ENCODE data around the gene AEN. TPM values are rescaled to one million over a fixed set of nuclear protein-coding genes. Genes with fewer than 3 reads are reported as not detected.

Gene AEN
- total RNA-seq, 1 experiment from 2014 or later, result 59.0 TPM

DNA sequence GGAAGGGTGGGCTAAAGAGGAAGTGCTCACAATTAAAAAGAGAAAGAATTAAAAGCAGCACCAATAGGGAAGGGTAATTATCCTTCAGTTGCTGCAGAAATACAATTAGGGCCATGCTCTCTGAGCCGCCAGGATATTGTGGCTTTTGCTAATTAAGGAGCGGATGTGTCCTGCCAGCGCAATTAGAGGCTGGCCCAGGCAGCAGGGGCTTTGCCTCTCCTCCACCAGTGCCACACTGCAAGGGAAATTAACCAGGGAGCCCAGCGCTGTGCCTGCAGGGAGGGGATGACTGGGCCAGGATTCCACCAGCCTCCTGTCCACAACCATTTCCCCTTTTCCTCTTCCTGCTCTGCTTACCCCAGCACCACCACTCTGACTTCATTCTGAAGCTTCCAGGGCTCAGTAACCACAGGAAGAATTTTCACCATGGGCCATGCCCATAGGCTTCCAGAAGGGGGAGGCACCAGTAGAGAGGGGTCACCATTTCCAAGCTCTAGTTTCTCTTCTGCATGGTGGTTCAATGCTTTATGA, 10.4 kb upstream of the AEN start:
- no peak for DNase-seq (ENCODE audit: low read depth)
- in situ Hi-C loops (cut with HindIII; ENCODE audit: low pct_unique_long_range_greater_than_20kb, low sequenced_read_pairs), result no loop called here

DNA sequence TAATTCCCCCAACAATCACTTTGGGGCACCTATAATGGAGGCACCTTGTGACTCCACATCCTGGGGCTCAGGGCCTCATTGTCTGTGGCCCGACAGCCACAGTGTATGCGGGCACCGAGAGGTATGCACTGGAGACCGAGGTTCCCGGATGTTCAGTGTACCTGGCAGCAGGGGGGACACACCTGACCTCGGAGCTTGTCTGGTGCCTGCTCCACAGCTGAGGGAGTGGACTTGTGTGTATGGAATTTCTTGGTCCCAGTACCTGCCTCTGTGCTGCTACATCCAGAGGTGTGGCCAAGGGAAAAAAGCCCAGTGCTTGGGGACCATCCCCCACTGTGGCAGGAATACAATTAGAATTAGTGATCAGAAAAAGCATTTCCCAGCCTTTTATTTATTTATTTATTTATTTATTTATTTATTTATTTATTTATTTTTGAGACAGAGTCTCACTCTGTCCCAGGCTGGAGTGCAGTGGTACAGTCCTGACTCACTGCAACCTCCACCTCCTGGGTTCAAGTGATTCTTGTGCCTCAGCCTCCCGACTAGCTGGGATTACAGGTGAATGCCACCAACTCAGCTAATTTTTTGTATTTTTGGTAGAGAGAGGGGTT, 8.8 kb upstream of the AEN start:
- in situ Hi-C loops (cut with HindIII; ENCODE audit: low pct_unique_long_range_greater_than_20kb, low sequenced_read_pairs), result no loop called here
- no peak for DNase-seq (ENCODE audit: low read depth)

DNA sequence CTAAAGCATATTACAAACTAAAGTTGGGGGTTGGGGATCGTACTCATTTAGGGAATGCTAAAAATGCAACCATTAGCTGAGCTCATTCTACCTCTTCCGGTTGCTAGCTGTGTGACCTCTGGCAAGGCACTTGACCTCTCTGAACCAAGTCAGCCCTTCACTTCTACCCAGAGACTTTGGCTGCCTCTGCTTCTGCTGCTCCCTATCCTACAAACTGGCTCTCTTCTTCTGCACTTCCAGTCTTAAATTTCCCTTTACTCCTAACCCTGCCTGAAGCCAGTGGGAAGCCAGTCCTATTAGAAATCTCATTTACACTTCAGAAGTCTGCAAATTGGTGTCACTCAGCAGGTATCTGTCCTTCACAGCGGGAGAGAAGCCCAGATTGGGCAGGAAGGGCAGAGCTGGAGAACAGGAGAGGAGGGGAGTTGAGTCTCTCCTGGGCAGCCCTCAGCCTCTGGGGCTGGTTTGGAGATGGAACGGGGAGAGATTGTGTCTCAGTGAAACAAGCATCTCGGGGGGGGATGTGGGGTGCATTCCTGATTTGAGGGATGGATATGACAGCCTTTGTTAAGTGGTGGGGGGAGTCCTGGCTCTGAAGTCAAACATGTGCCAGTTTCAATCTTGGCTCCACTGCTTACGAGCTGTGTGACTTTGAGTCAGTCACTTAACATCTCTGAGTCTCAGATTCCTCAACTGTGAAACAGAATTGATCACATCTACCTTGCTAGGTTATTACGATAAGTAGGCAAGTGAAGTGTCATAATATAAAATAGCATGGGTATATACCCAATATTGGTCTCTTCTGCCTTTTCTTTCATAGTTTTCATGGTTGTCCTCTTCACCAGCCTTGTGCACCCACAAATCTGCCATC, 7.8 kb upstream of the AEN start:
- no peak for DNase-seq (ENCODE audit: low read depth)
- in situ Hi-C loops (cut with HindIII; ENCODE audit: low pct_unique_long_range_greater_than_20kb, low sequenced_read_pairs), result no loop called here

DNA sequence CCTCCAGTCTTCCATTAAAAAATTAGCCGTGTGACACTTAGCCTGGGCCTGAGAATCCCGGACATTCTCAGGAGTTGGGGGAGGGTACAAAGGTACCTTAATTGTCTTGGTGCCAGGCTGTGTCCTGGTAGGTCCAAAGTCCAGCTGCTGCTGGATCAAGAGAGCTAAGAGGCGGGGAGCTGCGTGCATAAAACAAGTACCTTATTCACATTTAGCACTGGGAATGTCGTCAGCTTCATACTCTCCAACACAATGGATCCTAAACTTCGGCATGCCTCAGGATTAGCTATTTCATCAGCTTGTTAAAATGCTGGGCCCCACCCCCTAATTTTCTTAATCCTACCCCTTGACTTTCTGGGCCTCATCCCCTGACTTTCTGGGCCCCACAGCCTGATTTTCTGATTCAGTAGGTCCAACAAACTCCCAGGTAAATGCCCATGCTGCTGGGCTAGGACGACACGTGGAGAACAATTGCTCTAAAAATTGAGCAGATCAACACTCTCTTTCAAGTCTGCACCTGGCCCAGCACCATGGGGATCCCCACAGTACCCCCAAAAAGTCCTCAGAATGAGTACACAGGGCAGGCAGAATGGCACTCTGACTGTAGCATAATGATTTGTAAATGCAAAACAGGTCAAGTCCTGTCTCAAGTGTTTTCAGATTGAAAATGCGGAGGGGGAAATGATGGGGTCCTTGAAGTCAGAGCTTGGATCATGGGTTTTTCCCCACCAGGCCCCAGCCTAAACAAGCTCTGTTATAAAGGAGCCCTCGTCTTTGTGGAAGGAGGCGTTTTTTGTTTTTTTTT, 5.6 kb upstream of the AEN start:
- no peak for DNase-seq (ENCODE audit: low read depth)
- in situ Hi-C loops (cut with HindIII; ENCODE audit: low pct_unique_long_range_greater_than_20kb, low sequenced_read_pairs), result no loop called here

DNA sequence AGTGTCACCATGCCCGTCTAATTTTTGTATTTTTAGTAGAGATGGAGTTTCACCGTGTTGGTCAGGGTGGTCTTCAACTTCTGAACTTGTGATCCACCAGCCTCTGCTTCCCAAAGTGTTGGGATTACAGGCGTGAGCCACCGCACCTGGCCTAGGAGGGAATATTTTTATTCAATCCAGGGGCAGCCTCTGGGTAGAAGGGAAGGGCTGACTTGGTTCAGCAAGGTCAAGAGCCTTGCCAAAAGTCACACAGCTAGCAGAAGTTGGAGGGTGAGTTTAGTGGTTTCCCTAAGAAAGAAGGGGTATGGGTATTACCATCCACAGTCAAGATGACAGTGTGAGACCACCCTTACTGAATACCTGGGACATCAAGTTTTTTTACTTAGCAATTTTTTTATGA, 4.9 kb upstream of the AEN start:
- in situ Hi-C loops (cut with HindIII; ENCODE audit: low pct_unique_long_range_greater_than_20kb, low sequenced_read_pairs), result no loop called here
- DNase-seq (ENCODE audit: low read depth), result no peak

DNA sequence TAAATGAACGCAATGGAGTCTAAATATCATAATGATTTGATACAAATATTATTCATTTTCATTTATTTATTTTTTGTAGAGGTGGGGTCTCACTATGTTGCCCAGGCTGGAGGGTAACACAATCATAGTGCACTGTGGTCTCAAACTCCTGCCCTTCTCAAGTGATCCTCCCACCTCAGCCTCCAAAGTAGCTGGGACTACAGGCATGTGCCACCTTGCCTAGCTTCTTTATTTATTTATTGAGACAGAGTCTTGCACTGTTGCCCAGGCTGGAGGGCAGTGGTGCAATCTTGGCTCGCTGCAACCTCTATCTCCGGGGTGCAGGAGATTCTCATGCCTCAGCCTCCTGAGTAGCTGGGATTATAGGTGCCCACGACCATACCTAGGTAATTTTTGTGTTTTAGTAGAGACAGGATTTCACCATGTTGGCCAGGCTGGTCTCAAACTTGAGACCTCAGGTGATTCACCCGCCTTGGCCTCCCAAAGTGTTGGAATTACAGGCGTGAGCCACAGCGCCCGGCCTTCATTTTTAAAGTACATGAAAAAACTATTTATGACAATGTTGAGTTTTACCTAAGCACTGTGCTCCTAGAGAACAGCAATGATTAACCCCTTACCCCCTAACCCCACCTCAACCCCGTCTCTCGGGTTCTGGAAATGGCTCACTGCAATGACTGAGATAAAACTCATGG, 4.0 kb upstream of the AEN start:
- in situ Hi-C loops (cut with HindIII; ENCODE audit: low pct_unique_long_range_greater_than_20kb, low sequenced_read_pairs), result no loop called here
- DNase-seq (ENCODE audit: low read depth), result no peak

DNA sequence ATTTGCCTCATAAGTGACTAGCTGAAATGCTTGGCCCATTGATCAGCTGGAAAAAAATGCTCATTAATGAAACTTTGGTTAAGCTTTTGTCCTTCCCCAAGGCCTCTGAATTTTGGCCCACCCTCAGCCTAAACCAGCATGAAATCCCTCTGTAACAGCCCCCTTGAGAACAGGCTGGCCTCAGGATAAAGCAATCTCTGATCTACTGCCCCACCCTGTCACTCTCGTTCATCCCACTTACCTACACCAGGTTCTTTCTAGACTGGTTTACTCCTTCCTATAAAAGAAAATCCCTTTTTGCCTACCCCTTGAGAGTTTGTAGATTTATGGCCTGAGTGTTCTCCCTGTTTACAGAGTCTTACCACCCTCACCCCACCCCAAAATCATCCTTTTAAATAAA, 3.4 kb upstream of the AEN start:
- no peak for DNase-seq (ENCODE audit: low read depth)
- in situ Hi-C loops (cut with HindIII; ENCODE audit: low pct_unique_long_range_greater_than_20kb, low sequenced_read_pairs), result no loop called here

DNA sequence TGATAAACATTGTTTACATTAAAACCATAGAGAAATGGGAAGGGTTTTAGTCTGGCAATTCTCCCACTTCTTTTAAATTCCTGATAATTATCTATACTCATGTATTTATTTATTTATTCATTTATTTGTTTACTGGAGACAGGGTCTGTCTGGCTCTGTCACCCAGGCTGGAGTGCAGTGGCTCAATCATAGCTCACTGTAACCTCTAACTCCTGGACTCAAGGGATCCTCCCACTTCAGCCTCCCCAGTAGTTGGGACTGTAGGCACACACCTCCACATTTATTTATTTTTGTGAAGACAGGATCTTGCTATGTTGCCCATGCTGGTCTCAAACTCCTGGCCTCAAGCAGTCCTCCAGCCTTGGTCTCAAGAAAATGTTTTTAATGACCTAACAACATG, 2.5 kb upstream of the AEN start:
- DNase-seq (ENCODE audit: low read depth), result no peak
- in situ Hi-C loops (cut with HindIII; ENCODE audit: low pct_unique_long_range_greater_than_20kb, low sequenced_read_pairs), result no loop called here

DNA sequence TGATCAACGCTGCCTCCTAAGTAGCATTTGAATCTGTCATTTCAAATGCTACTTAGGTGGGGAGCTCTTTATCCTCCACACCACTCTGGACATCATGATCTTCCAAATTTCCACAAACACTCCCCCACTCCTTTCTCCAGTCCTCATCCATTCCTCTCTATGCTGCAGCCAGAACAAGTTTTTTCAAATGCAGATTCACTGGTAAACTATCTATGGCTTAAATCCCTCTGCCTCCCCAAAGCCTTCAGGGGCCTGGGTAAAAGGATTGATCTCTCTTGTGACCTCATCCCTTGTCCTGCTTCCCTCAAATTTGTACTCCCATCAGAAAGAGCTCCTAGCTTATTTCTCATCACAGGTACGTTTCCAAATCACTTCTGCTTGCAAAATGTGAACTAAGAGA, 1.3 kb upstream of the AEN start:
- in situ Hi-C loops (cut with HindIII; ENCODE audit: low pct_unique_long_range_greater_than_20kb, low sequenced_read_pairs), result no loop called here
- DNase-seq (ENCODE audit: low read depth), result no peak

DNA sequence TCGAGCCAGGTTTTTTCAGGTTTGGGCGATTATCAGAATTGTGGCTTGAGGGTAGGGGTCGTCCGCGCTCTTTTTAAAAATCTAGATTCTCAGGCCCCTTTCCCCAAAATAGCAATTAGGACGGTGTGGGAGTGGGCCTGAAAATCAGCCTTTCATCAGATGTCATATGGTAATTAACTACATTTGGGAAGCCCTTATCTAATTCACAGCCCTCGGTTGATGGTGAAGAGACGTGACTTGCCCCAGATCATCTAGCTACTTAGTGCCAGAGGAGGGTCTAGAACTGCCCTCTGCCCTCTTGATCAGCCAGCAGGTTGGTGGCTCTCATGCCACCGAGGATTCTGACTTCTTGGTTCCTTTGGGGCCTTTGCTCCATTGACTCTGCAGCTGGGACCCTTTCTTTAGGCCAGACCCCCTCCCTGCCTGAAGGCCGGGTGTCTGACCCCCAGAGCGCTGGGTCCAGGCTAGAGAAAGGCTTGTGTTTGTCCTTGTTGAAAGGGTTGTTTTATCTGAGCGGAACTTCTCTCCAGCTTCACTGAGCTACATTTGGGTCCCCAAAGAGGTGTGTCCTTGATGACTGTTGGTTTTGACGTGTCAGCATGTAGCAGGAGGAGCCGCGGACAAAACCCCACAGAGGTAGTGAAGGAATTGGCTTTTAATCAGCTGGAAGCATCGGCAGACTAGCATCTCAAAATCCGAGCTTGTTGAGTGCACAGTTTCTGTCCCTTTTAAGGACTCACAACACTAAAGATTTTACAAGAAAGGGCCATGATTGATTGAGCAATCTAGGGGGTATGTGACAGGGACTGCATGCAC, 857 bp downstream of the AEN start:
- in situ Hi-C loops (cut with HindIII; ENCODE audit: low pct_unique_long_range_greater_than_20kb, low sequenced_read_pairs), result no loop called here
- no peak for DNase-seq (ENCODE audit: low read depth)

DNA sequence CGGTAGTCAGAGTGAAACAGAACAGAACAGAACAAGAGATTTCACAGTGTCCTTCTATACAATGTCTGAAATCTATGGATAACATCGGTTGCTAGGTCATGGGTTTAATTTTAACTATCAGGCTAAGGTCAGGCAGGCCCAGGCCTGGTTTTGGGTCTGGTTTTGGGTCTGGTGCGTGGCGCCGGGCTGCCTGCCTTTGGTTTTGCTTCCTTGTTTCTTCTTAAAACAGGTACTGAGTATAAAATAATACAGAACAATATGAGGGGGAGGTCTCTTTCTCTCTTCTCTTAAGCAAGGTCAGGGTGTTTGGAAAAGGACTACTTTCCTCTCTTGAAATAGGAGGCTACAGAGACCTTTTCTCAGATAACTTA, 1.4 kb downstream of the AEN start:
- in situ Hi-C loops (cut with HindIII; ENCODE audit: low pct_unique_long_range_greater_than_20kb, low sequenced_read_pairs), result no loop called here
- no peak for DNase-seq (ENCODE audit: low read depth)

DNA sequence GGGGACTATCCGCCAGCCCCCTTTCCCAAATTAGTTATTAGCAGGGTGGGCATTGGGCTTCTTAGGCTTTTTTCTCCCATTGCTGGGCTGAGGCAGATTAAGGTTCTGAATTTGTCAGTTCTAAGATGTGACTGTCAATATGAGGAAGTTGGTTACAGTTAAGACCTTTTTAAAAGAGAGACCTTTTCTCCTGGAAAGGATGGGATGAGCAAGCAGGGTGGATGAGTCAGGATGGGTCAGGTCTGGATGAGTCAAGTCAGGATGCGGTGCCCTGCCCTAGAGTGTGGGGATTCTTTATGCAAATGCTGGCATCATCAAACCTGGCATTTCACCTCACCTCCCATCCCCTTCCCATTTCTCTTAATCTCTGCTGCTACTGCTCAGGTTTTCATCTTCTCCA, 1.9 kb downstream of the AEN start:
- DNase-seq (ENCODE audit: low read depth), result peak; percentile 74
- in situ Hi-C loops (cut with HindIII; ENCODE audit: low pct_unique_long_range_greater_than_20kb, low sequenced_read_pairs), result no loop called here

DNA sequence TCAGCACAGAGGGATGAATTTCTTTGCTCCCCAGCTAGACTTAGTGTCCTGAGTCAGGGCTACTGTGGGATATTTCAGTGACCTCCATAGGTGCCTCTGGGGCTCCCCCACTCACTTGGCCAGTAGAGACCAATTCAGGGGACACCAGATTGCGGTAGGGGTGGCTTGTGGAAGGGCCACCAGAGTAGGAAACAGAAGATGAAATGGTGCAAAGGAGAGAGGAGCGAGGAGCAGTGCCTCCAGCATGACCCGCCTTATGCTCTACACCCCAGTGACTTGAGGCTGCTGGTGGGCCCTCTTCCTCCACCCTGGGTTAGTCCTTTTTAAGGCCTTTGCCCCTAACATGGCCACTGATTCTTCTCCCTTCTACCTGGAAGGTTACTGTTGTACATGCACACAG, 2.5 kb downstream of the AEN start:
- DNase-seq (ENCODE audit: low read depth), result no peak
- in situ Hi-C loops (cut with HindIII; ENCODE audit: low pct_unique_long_range_greater_than_20kb, low sequenced_read_pairs), result no loop called here

DNA sequence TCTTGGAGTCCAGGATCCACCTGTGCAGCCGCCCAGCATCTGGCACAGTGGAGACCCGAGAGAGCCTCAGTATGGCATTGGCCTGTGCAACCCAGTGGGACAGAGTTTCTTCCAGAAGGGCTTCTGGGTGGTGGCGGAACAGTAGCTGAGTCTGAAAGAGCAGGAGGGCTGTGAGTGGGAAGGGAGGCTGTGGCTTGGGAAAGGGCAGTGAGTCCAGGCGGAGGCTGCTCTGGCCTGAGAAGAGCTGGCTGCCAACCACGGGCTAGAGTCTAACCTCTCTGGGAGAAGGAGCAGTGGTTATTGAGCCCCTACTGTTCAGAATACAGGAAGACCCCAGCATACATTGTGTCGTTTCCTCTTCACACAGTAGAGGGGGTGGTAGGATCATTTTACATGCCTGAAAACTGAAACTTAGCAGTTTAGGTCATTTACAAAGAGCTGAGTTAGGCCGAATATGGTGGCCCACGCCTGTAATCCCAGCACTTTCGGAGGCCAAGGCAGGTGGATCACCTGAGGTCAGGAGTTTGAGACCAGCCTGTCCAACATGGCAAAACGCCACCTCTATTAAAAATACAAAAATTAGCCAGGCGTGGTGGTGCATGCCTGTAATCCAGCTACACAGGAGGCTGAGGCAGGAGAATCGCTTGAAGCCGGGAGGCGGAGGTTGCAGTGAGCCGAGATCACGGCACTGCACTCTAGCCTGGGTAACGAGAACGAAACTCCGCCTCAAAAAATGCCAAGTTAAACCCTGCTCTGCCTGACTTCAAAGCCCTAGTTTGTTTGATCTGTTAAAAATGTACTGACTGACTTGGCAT, 3.2 kb downstream of the AEN start:
- DNase-seq (ENCODE audit: low read depth), result no peak
- in situ Hi-C loops (cut with HindIII; ENCODE audit: low pct_unique_long_range_greater_than_20kb, low sequenced_read_pairs), result no loop called here

DNA sequence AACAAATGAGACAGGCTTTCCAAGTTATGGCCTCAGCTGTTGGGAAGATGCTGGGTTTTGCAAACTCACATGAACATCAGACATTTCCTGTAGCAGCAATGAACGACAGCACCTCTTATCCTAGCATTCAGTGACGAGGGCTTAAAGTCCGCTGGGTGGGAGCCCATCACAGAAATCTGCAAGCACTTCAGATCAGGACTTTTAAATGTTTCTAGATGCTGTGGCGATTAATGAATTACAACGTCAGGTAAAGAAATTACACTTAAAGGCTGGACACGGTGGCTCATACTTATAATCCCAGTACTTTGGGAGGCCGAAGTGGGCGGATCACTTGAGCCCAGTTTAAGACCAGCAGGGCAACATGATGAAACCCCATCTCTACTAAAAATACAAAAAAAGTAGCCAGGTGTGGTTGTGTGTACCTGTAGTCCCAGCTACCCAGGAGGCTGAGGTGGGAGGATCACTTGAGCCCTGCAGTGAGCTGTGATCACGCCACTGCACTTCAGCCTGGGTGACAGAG, 3.9 kb downstream of the AEN start:
- in situ Hi-C loops (cut with HindIII; ENCODE audit: low pct_unique_long_range_greater_than_20kb, low sequenced_read_pairs), result no loop called here
- no peak for DNase-seq (ENCODE audit: low read depth)

DNA sequence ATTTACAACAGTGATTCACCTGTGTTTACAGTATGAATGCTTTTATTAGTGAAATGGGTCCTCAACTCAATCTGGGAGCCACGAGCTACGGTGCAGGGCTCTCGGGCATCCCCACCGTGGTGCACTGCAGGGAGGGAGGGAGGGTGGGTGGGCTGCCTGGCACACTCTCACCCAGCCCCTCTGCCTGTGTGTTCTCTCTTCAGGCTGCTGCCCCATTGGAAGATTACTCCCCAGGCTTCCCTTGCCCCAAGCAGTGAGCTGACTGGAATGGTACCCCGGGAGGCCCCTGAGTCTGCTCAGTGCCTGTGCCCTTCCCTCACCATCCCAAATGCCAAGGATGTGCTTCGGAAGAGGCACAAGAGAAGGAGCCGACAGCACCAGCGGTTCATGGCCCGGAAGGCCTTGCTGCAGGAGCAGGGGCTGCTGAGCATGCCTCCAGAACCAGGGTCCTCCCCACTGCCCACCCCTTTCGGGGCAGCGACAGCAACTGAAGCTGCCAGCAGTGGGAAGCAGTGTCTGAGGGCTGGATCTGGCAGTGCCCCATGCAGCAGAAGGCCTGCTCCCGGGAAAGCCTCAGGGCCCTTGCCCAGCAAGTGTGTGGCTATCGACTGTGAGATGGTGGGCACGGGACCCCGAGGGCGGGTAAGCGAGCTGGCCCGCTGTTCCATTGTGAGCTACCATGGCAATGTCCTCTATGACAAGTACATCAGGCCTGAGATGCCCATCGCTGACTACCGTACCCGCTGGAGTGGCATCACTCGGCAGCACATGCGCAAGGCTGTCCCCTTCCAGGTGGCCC, 5.0 kb downstream of the AEN start:
- in situ Hi-C loops (cut with HindIII; ENCODE audit: low pct_unique_long_range_greater_than_20kb, low sequenced_read_pairs), result no loop called here
- DNase-seq (ENCODE audit: low read depth), result no peak
